H9 (cell line): Measurements from ENCODE around the gene ADCY1. TPM values are rescaled to one million over a fixed set of nuclear protein-coding genes. Genes with fewer than 3 reads are reported as not detected.

Experiments used
- DNase-seq: peaks from one replicate; pipeline ENCODE4 v3.0.0-alpha.2; 2017
- H2AFZ ChIP-seq: one replicate; pipeline ENCODE4 v1.6.1; 2013; ENCODE audit warnings: mild to moderate bottlenecking, low read length, control low read depth, moderate library complexity
- H2AK5ac ChIP-seq: 2 replicates; pipeline ENCODE4 v1.6.1; 2013; ENCODE audit warnings: low read length, control low read depth, mixed read lengths; ENCODE audit not compliant: insufficient read length
- H2BK120ac ChIP-seq: one replicate; pipeline ENCODE4 v1.6.1; 2013; ENCODE audit warnings: low read depth, mild to moderate bottlenecking, low read length, control low read depth, inconsistent platforms; ENCODE audit not compliant: poor library complexity, severe bottlenecking
- H2BK12ac ChIP-seq: 2 replicates; pipeline ENCODE4 v1.6.1; 2013; ENCODE audit warnings: low read length, control low read depth, mixed read lengths, low read depth; ENCODE audit not compliant: insufficient read length
- H2BK15ac ChIP-seq: 2 replicates; pipeline ENCODE4 v1.6.1; 2013; ENCODE audit warnings: low read depth, low read length, control low read depth
- H2BK20ac ChIP-seq: one replicate; pipeline ENCODE4 v1.6.1; 2013; ENCODE audit warnings: low read depth, mild to moderate bottlenecking, low read length, control low read depth, inconsistent platforms; ENCODE audit not compliant: poor library complexity, severe bottlenecking
- H2BK5ac ChIP-seq: 2 replicates; pipeline ENCODE4 v1.6.1; 2013; ENCODE audit warnings: low read length, control low read depth, mixed read lengths; ENCODE audit not compliant: insufficient read length
- H3K14ac ChIP-seq: 2 replicates; pipeline ENCODE4 v1.6.1; 2013; ENCODE audit warnings: low read length, control low read depth; ENCODE audit not compliant: insufficient read depth
- H3K18ac ChIP-seq: 2 replicates; pipeline ENCODE4 v1.6.1; 2013; ENCODE audit warnings: low read depth, mild to moderate bottlenecking, mixed read lengths, low read length, control low read depth; ENCODE audit not compliant: insufficient read length
- H3K23ac ChIP-seq: 2 replicates; pipeline ENCODE4 v1.6.1; 2013; ENCODE audit warnings: low read length, control low read depth, mixed read lengths, low read depth; ENCODE audit not compliant: insufficient read length
- H3K23me2 ChIP-seq: 2 replicates; pipeline ENCODE4 v1.6.1; 2013; ENCODE audit warnings: low read depth, mild to moderate bottlenecking, mixed read lengths, low read length, control low read depth; ENCODE audit not compliant: insufficient read length, poor library complexity, severe bottlenecking
- H3K27ac ChIP-seq: 2 replicates; pipeline ENCODE4 v1.5.1; 2013; ENCODE audit warnings: low read length, control low read depth, mixed read lengths, low read depth; ENCODE audit not compliant: insufficient read length
- H3K27me3 ChIP-seq: 2 replicates; pipeline ENCODE4 v1.6.1; 2013; ENCODE audit warnings: low read length, control low read depth, inconsistent platforms; ENCODE audit not compliant: insufficient read depth
- H3K4ac ChIP-seq: 2 replicates; pipeline ENCODE4 v1.6.1; 2013; ENCODE audit warnings: low read depth, mild to moderate bottlenecking, control low read depth, inconsistent platforms, low read length, moderate library complexity
- H3K4me1 ChIP-seq: 2 replicates; pipeline ENCODE4 v1.6.1; 2013; ENCODE audit warnings: low read length, control low read depth, inconsistent platforms; ENCODE audit not compliant: insufficient read depth
- H3K4me2 ChIP-seq: 2 replicates; pipeline ENCODE4 v1.6.1; 2013; ENCODE audit warnings: low read length, control low read depth, mixed read lengths; ENCODE audit not compliant: insufficient read length, insufficient read depth
- H3K56ac ChIP-seq: 2 replicates; pipeline ENCODE4 v1.6.1; 2013; ENCODE audit warnings: low read depth, mild to moderate bottlenecking, mixed read lengths, low read length, control low read depth; ENCODE audit not compliant: insufficient read length
- H3K79me1 ChIP-seq: 2 replicates; pipeline ENCODE4 v1.6.1; 2013; ENCODE audit warnings: low read depth, mild to moderate bottlenecking, moderate library complexity, low read length, control low read depth, inconsistent platforms; ENCODE audit not compliant: insufficient read depth, poor library complexity, severe bottlenecking
- H3K79me2 ChIP-seq: 2 replicates; pipeline ENCODE4 v1.6.1; 2013; ENCODE audit warnings: low read length, control low read depth, inconsistent platforms; ENCODE audit not compliant: insufficient read depth
- H3K9ac ChIP-seq: 2 replicates; pipeline ENCODE4 v1.6.1; 2013; ENCODE audit warnings: low read length, control low read depth, mixed read lengths; ENCODE audit not compliant: insufficient read length; ENCODE audit errors: extremely low read depth
- H3K9me3 ChIP-seq: one replicate; pipeline ENCODE4 v1.6.1; 2013; ENCODE audit warnings: low read depth, low read length, inconsistent platforms; ENCODE audit not compliant: control insufficient read depth
- H3T11ph ChIP-seq: one replicate; pipeline ENCODE4 v1.6.1; 2013; ENCODE audit warnings: mild to moderate bottlenecking, low read length, control low read depth, inconsistent platforms
- H4K20me1 ChIP-seq: one replicate; pipeline ENCODE4 v1.6.1; 2013; ENCODE audit not compliant: control insufficient read depth, insufficient read length, insufficient read depth
- H4K5ac ChIP-seq: 2 replicates; pipeline ENCODE4 v1.6.1; 2013; ENCODE audit warnings: low read depth, mild to moderate bottlenecking, mixed read lengths, low read length, control low read depth; ENCODE audit not compliant: insufficient read length
- H4K8ac ChIP-seq: replicated peaks from 2 replicates; pipeline ENCODE4 v1.6.1; 2013; ENCODE audit warnings: low read length, control low read depth, mixed read lengths, low read depth; ENCODE audit not compliant: insufficient read length
- H4K91ac ChIP-seq: 2 replicates; pipeline ENCODE4 v1.6.1; 2013; ENCODE audit warnings: low read depth, mild to moderate bottlenecking, moderate library complexity, mixed read lengths, low read length, control low read depth; ENCODE audit not compliant: insufficient read length
- H3K27ac Mint-ChIP-seq, 3 experiments: 2 replicates in 2 of 3; 3 replicates in 1 of 3; pipeline ENCODE4 v1.8.0; 2020 to 2021; ENCODE audit warnings: mixed read lengths in 3 of 3, mild to moderate bottlenecking in 1 of 3, moderate library complexity in 1 of 3
- H3K27me3 Mint-ChIP-seq: 2 replicates; pipeline ENCODE4 v1.8.0; 2021; ENCODE audit warnings: low read depth, mild to moderate bottlenecking, moderate library complexity, mixed read lengths
- H3K36me3 Mint-ChIP-seq, 3 experiments: 2 replicates in 2 of 3; 3 replicates in 1 of 3; pipeline ENCODE4 v1.8.0; 2020 to 2021; ENCODE audit warnings: low read depth in 3 of 3, mixed read lengths in 3 of 3; ENCODE audit not compliant: insufficient read depth in 1 of 3
- H3K4me1 Mint-ChIP-seq, 2 experiments: 2 replicates each; pipeline ENCODE4 v1.8.0; 2020; ENCODE audit warnings: mixed read lengths in 2 of 2
- H3K4me3 Mint-ChIP-seq, 2 experiments: 2 replicates in 1 of 2; 3 replicates in 1 of 2; pipeline ENCODE4 v1.8.0; 2020 to 2021; ENCODE audit warnings: mild to moderate bottlenecking in 2 of 2, mixed read lengths in 2 of 2, moderate library complexity in 1 of 2
- H3K9me3 Mint-ChIP-seq, 2 experiments: 2 replicates in 1 of 2; 3 replicates in 1 of 2; pipeline ENCODE4 v1.8.0; 2020; ENCODE audit warnings: mild to moderate bottlenecking in 2 of 2, mixed read lengths in 2 of 2, moderate library complexity in 1 of 2
- WGBS: extraction: QIAGEN DNeasy Blood & Tissue Kit; methylation state at CpG from one replicate; pipeline ENCODE4 v1.1.7; 2013; ENCODE audit warnings: missing lambda C conversion rate, low lambda C conversion rate, mixed read lengths; ENCODE audit not compliant: insufficient read length; ENCODE audit errors: extremely low coverage; 5-methylcytosine and 5-hydroxymethylcytosine counted together
- total RNA-seq: library from RNA; stranded (reverse); gene quantifications from 2 replicates; pipeline ENCODE4 v1.2.1, GENCODE V29; 2021
- TF ChIP-seq, protein P1 (sequence below): fragments of 200-600 bp; sonication (generic); conservative IDR thresholded peaks from 3 replicates; pipeline ENCODE4 v1.8.0; 2021; ENCODE audit warnings: antibody characterized with exemption, mild to moderate bottlenecking

Gene ADCY1
- total RNA-seq, 1 experiment from 2014 or later: 21.6 TPM

DNA sequence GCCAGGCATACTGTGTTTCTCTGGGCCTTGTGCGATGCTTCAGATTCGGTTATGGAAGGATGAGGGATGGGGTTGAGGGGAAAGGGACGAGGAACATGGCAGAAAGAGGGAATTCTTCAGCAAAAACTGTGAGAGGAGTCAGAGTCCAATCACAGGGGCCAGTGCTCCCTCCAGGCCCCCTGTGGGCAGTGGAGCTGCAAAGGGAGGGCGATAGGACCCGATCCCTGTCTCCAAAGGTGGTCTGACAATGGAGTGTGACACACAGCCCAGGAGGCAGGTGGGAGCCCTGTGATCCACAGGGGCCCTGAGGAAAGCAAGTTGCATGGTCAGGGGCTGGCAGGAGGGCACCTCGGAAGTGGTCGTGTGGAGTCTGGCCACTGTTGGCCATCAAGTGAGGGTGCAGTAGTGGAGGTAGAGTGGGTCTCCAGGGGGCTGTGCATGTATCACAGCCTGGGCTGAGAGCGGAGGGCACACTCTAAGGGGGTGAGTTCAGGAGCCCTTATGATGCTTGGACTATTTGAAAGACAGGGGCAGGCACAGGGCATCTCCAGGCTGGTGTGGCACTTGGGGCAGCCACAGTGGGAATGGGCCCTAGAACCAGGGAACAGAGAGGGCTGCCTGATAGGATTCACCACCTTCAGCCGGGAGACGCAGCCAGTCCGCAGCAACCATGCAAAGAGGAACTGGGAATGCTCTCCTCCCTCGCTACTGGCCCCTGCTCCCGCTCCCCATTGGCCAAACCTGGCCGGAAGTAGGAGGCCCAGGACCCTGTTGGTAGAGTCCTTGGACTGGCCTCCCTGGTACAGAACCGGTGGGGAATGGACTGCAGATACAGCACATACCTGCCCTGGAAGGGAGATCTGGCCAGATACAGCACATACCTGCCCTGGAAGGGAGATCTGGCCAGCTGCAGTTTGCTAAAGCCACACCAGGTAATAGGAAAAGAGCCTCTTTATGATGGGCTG, 115.9 kb downstream of the ADCY1 start:
- Histone ChIP-seq H2BK5ac (no peak overlapping the region), H3K56ac (no peak overlapping the region), H3K4me2 (no peak overlapping the region), H4K5ac (no peak overlapping the region), H2BK20ac (no peak overlapping the region), H3K4ac (no peak overlapping the region), H4K8ac (no peak overlapping the region), H3K9ac (no peak overlapping the region), H3K4me1 (no peaks in the 10 kb centered on the region), H3K23ac (no peak overlapping the region), H3T11ph (no peak overlapping the region), H2BK120ac (no peak overlapping the region), H3K79me2 (no peaks in the 10 kb centered on the region), H3K27ac (no peak overlapping the region), H2AFZ (no peak overlapping the region), H3K23me2 (no peaks in the 10 kb centered on the region), H3K27me3 (no peaks in the 10 kb centered on the region), H2BK12ac (no peak overlapping the region), H2AK5ac (no peak overlapping the region), H4K91ac (no peak overlapping the region), H3K79me1 (no peaks in the 10 kb centered on the region), H2BK15ac (no peak overlapping the region), H3K18ac (no peak overlapping the region), H4K20me1 (peaks cover 4% of the 10 kb centered on the region), H3K9me3 (no peaks in the 10 kb centered on the region), H3K14ac (no peak overlapping the region)
- no peaks in the 10 kb centered on the region for H3K9me3 Mint-ChIP-seq
- DNase-seq: peak; percentile 17
- H3K4me3 Mint-ChIP-seq: no peak overlapping the region
- no peaks in the 10 kb centered on the region for H3K27me3 Mint-ChIP-seq
- TF ChIP-seq, protein P1, sequence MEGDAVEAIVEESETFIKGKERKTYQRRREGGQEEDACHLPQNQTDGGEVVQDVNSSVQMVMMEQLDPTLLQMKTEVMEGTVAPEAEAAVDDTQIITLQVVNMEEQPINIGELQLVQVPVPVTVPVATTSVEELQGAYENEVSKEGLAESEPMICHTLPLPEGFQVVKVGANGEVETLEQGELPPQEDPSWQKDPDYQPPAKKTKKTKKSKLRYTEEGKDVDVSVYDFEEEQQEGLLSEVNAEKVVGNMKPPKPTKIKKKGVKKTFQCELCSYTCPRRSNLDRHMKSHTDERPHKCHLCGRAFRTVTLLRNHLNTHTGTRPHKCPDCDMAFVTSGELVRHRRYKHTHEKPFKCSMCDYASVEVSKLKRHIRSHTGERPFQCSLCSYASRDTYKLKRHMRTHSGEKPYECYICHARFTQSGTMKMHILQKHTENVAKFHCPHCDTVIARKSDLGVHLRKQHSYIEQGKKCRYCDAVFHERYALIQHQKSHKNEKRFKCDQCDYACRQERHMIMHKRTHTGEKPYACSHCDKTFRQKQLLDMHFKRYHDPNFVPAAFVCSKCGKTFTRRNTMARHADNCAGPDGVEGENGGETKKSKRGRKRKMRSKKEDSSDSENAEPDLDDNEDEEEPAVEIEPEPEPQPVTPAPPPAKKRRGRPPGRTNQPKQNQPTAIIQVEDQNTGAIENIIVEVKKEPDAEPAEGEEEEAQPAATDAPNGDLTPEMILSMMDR: no peak
- peak overlapping the region in 2 of 3 experiments; percentile 49 to 71; a peak in 4 of 7 replicates for H3K27ac Mint-ChIP-seq
- H3K36me3 Mint-ChIP-seq: peaks cover 6 to 15% (median 10%) of the 10 kb centered on the region in 3 experiments
- WGBS: no CpG with 5 or more reads among the region's 15 CpGs
- H3K4me1 Mint-ChIP-seq: 0 out of 4 replicates have a peak, but pooled peaks cover 0 to 2% of the 10 kb centered on the region in 2 experiments
